HepG2 (cell line): ENCODE measurements around the gene FRMD4B. TPM values are rescaled to one million over a fixed set of nuclear protein-coding genes. Genes with fewer than 3 reads are reported as not detected.

Source experiments
- ATAC-seq: fragments of 200-7000 bp; cut with Tn5 transposase; 3 replicates; pipeline ENCODE4 v1.9.1; 2020; ENCODE audit warnings: mild to moderate bottlenecking, moderate library complexity
- BruUV-seq: library from RNA; stranded (reverse); fragments of 400-500 nt; replicated peaks from 2 replicates; lab custom pipeline; 2021; lab: Mats Ljungman, UMichigan
- CTCF ChIA-PET: fragments of 300-600 bp; formaldehyde crosslinking; extraction: SDS; loops from one replicate; lab custom pipeline; 2021; ENCODE audit warnings: low total read pairs, inconsistent platforms, low intra/inter-chr PET ratio; lab: Yijun Ruan, JAX
- POLR2A ChIA-PET: fragments of 350-600 bp; sonication (Branson Sonifier 250); formaldehyde crosslinking; loops from one replicate; lab custom pipeline; 2020; ENCODE audit warnings: antibody characterized with exemption, inconsistent platforms; lab: Yijun Ruan, JAX
- DNase-seq: peaks from one replicate; pipeline ENCODE4 v3.0.0-alpha.2; 2015; ENCODE audit warnings: low spot score
- FAIRE-seq: peaks from 3 replicates; lab custom pipeline; 2011; peaks lifted over from hg19 to GRCh38; lab: Jason Lieb, UNC
- H2AFZ ChIP-seq: one replicate; pipeline ENCODE4 v1.6.1; 2011; ENCODE audit warnings: low read length, inconsistent platforms
- H3K27ac ChIP-seq: fragments of 300-600 bp; 3 replicates; pipeline ENCODE4 v1.8.0; 2011; ENCODE audit warnings: mixed run types, mild to moderate bottlenecking, mixed read lengths, low read length, inconsistent platforms; ENCODE audit not compliant: insufficient read depth; ENCODE audit errors: extremely low read length
- H3K27me3 ChIP-seq, 2 experiments: fragments of 200-600 bp in 1 of 2; 2 replicates in 1 of 2; 3 replicates in 1 of 2; pipeline versions ENCODE4 v1.6.0 to v1.8.0; 2011; ENCODE audit warnings: low read length in 2 of 2, mild to moderate bottlenecking in 2 of 2, moderate library complexity in 2 of 2, inconsistent platforms in 1 of 2; ENCODE audit not compliant: insufficient read depth in 2 of 2, control insufficient read depth in 1 of 2
- H3K36me3 ChIP-seq, 2 experiments: fragments of 200-600 bp in 1 of 2; replicated peaks in 1 of 2; 2 replicates in 1 of 2; 3 replicates in 1 of 2; pipeline versions ENCODE4 v1.5.1 to v1.8.0; 2011; ENCODE audit warnings: low read length in 2 of 2, inconsistent platforms in 1 of 2; ENCODE audit not compliant: insufficient read depth in 2 of 2, control insufficient read depth in 1 of 2
- H3K4me1 ChIP-seq: 2 replicates; pipeline ENCODE4 v1.5.1; 2012; ENCODE audit warnings: low read length, inconsistent platforms; ENCODE audit not compliant: insufficient read depth
- H3K4me2 ChIP-seq: 2 replicates; pipeline ENCODE4 v1.6.0; 2011; ENCODE audit warnings: low read depth, low read length, inconsistent platforms
- H3K4me3 ChIP-seq, 3 experiments: fragments of 200-600 bp in 1 of 3; sonication (generic), shearing (Covaris generic) in 1 of 3; replicated peaks in 1 of 3; 2 replicates each; pipeline ENCODE4 v1.5.1; 2011 to 2016; ENCODE audit warnings: low read length in 3 of 3, inconsistent platforms in 2 of 3, low read depth in 2 of 3, mild to moderate bottlenecking in 2 of 3, control low read depth in 1 of 3, mixed read lengths in 1 of 3; ENCODE audit not compliant: insufficient read depth in 1 of 3
- H3K79me2 ChIP-seq: one replicate; pipeline ENCODE4 v1.6.1; 2011; ENCODE audit warnings: low read length, inconsistent platforms; ENCODE audit not compliant: insufficient read depth
- H3K9ac ChIP-seq: 2 replicates; pipeline ENCODE4 v1.6.0; 2011; ENCODE audit warnings: mild to moderate bottlenecking, low read depth, low read length, inconsistent platforms; ENCODE audit not compliant: insufficient read depth
- H3K9me3 ChIP-seq: 2 replicates; pipeline ENCODE4 v1.5.1; 2012; ENCODE audit warnings: mild to moderate bottlenecking, low read length
- H4K20me1 ChIP-seq: 2 replicates; pipeline ENCODE4 v1.6.0; 2011; ENCODE audit warnings: inconsistent platforms, mild to moderate bottlenecking, low read length, moderate library complexity; ENCODE audit not compliant: insufficient read depth
- FOXK2 ChIP-seq: fragments of 450-650 bp; IDR thresholded peaks from 2 replicates; pipeline ENCODE4 v1.6.1; 2016
- IKZF4 ChIP-seq: sonication (generic); formaldehyde crosslinking; IDR thresholded peaks from 2 replicates; pipeline ENCODE4 v1.5.1; 2020; ENCODE audit warnings: borderline replicate concordance, mild to moderate bottlenecking, low read depth, missing genetic modification reagents; ENCODE audit errors: not compliant biosample characterization
- PAWR ChIP-seq: sonication (generic); formaldehyde crosslinking; IDR thresholded peaks from 2 replicates; pipeline ENCODE4 v1.4.0; 2020; ENCODE audit warnings: missing genetic modification reagents, mild to moderate bottlenecking, borderline replicate concordance
- WGBS: methylation state at CpG from one replicate; pipeline ENCODE4 v1.1.6; 2017; ENCODE audit warnings: low lambda C conversion rate; 5-methylcytosine and 5-hydroxymethylcytosine counted together
- in situ Hi-C: cut with HindIII; loops from 2 replicates; pipeline ENCODE4 v1.10.0; 2017; ENCODE audit warnings: low pct_unique_long_range_greater_than_20kb; ENCODE audit not compliant: extremely low pct_ligation_motif_present
- intact Hi-C: fragments of 100-400 bp; cut with micrococcal nuclease; formaldehyde crosslinking; loops from one replicate; pipeline ENCODE4 v1.10.0; 2022; ENCODE audit not compliant: unreplicated experiment
- polyA plus RNA-seq, 8 experiments: library from polyadenylated mRNA; depleted of rRNA in 3 of 8; stranded (reverse) in 7 of 8; unstranded in 1 of 8; fragments of >200 nt; fragmentation: Illumina TruSeq in 4 of 8; extraction: Trizol in 4 of 8; gene quantifications; 2 replicates each; pipeline versions ENCODE4 v1.2.1 to v1.2.3, GENCODE V29; 2011 to 2016; ENCODE audit warnings: low read depth in 4 of 8, missing spikeins in 1 of 8, mixed read lengths in 1 of 8; ENCODE audit not compliant: insufficient read depth in 1 of 8
- total RNA-seq, 5 experiments: library from RNA; depleted of rRNA; stranded (reverse); fragments of >200 nt; fragmentation: Illumina TruSeq; extraction: Trizol; gene quantifications; 2 replicates each; pipeline ENCODE4 v1.2.3, GENCODE V29; 2016; ENCODE audit warnings: low read depth in 1 of 5
- TF ChIP-seq, protein P1 (sequence below): sonication (generic); formaldehyde crosslinking; IDR thresholded peaks from 2 replicates; pipeline ENCODE4 v1.5.1; 2020; ENCODE audit warnings: mild to moderate bottlenecking, moderate library complexity, missing genetic modification reagents
- TF ChIP-seq, protein P2 (sequence below): sonication (generic); formaldehyde crosslinking; IDR thresholded peaks from 2 replicates; pipeline ENCODE4 v1.4.0; 2020; ENCODE audit warnings: missing genetic modification reagents

The FRMD4B gene
- total and polyA plus RNA-seq, 2 of the 13 experiments (the other 11 are each of a cell fraction or from before 2014, with no cell fraction given), result 3.0 to 3.3 TPM

GRCh38 chr3:69239063-69239462 is 146.8 kb downstream of the FRMD4B start (continued):
- TF ChIP-seq, protein P1, sequence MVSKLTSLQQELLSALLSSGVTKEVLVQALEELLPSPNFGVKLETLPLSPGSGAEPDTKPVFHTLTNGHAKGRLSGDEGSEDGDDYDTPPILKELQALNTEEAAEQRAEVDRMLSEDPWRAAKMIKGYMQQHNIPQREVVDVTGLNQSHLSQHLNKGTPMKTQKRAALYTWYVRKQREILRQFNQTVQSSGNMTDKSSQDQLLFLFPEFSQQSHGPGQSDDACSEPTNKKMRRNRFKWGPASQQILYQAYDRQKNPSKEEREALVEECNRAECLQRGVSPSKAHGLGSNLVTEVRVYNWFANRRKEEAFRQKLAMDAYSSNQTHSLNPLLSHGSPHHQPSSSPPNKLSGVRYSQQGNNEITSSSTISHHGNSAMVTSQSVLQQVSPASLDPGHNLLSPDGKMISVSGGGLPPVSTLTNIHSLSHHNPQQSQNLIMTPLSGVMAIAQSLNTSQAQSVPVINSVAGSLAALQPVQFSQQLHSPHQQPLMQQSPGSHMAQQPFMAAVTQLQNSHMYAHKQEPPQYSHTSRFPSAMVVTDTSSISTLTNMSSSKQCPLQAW (CRISPR knock-in tag), result no peak
- no peak for TF ChIP-seq IKZF4 (CRISPR knock-in tag)
- TF ChIP-seq PAWR (CRISPR knock-in tag), result no peak
- no peak for TF ChIP-seq FOXK2

DNA sequence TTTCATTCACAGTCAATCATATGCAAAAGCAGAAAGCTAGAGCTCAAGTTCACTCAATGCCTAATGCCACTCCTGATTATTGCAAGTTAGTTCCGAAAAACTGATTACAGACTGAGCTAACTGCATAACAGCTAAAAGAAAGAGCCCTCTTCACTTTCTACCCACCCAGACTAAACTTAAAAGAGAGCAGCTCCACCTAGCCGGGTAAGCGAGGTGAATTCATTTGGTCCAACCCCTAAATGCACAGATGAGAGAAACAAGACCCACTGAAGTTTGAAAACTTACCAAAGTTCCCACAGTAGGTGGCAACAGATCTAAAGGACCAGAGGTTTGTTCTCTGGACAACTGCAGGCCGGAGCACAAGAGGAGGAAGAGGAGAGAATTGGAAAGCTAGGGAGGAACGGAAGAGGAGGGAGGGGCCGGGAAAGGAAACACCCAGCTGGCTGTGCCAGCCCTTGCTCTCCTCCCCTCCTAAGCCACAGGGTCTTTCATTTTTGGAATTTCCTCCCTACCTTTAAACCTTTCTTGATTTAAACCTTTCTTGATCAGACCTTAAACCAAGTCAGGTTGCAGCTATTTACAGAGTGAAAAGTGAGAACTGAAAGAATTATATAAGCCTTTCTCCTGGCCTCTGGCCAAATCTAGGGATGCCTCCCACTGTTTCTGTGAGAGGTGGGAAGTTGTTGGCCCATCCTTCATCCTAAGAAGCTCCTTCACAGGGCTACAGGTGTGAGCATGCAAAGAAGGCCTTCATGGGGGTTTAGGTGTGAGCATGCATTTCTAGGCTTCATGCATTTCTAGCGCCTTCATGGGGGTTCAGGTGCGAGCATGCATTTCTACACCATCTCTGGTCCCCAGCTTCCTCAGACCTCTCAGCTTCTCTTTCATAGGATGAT is 148.8 kb downstream of the FRMD4B start:
- TF ChIP-seq, protein P2, sequence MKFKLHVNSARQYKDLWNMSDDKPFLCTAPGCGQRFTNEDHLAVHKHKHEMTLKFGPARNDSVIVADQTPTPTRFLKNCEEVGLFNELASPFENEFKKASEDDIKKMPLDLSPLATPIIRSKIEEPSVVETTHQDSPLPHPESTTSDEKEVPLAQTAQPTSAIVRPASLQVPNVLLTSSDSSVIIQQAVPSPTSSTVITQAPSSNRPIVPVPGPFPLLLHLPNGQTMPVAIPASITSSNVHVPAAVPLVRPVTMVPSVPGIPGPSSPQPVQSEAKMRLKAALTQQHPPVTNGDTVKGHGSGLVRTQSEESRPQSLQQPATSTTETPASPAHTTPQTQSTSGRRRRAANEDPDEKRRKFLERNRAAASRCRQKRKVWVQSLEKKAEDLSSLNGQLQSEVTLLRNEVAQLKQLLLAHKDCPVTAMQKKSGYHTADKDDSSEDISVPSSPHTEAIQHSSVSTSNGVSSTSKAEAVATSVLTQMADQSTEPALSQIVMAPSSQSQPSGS, result no peak
- TF ChIP-seq, all 625 proteins: peak for 0
- DNase-seq (no peak), FAIRE-seq (no peak), ATAC-seq (no peak; the same call in 2 of the 3 replicates)
- H3K27ac ChIP-seq, result no peak overlapping the region
- no TSS peak for BruUV-seq
- no peak overlapping the region for H3K9ac ChIP-seq
- no peak overlapping the region for H3K4me2 ChIP-seq
- ChIA-PET CTCF (no interaction called here), POLR2A (no interaction called here)
- H3K27me3 ChIP-seq, result no peaks in the 10 kb centered on the region
- in situ Hi-C loops (no loop called here), intact Hi-C loops (no loop called here)
- no peaks in the 10 kb centered on the region for H4K20me1 ChIP-seq
- WGBS, result 48% methylated on average over 8 of the region's 8 CpGs
- H3K79me2 ChIP-seq, result no peaks in the 10 kb centered on the region
- no peak overlapping the region for H2AFZ ChIP-seq
- no peaks in the 10 kb centered on the region for H3K9me3 ChIP-seq
- no peaks in the 10 kb centered on the region for H3K4me1 ChIP-seq
- no peak overlapping the region for H3K4me3 ChIP-seq
- no peaks in the 10 kb centered on the region for H3K36me3 ChIP-seq
